H1 (cell line): ENCODE data around the gene YY1AP1. TPM values are rescaled to one million over a fixed set of nuclear protein-coding genes. Genes with fewer than 3 reads are reported as not detected.

ENCODE experiments used
- CTCF ChIA-PET: fragments of 300-600 bp; sonication (Branson Sonifier 250); formaldehyde crosslinking; loops from one replicate; lab custom pipeline; 2021; ENCODE audit not compliant: partially characterized antibody; lab: Charles Lee
- POLR2A ChIA-PET: fragments of 300-600 bp; sonication (Branson Sonifier 250); formaldehyde crosslinking; loops from one replicate; lab custom pipeline; 2021; ENCODE audit warnings: inconsistent platforms; ENCODE audit not compliant: partially characterized antibody; lab: Charles Lee
- DNase-seq, 2 experiments: peaks; one replicate each; pipeline versions ENCODE4 v3.0.0 to v3.0.0-alpha.2; 2010 to 2022; ENCODE audit warnings: low spot score in 2 of 2, low read depth in 1 of 2, mixed read lengths in 1 of 2
- FAIRE-seq: peaks from 2 replicates; lab custom pipeline; 2011; peaks lifted over from hg19 to GRCh38; lab: Jason Lieb, UNC
- H2AFZ ChIP-seq: 2 replicates; pipeline ENCODE4 v1.8.1; 2012; ENCODE audit warnings: low read length, inconsistent platforms
- H2AK5ac ChIP-seq: 2 replicates; pipeline ENCODE4 v1.6.1; 2013; ENCODE audit warnings: low read depth, low read length
- H2BK120ac ChIP-seq: replicated peaks from 2 replicates; pipeline ENCODE3; 2013; ENCODE audit warnings: low read depth, low read length, inconsistent platforms
- H2BK12ac ChIP-seq: 2 replicates; pipeline ENCODE4 v1.6.1; 2013; ENCODE audit warnings: low read depth, low read length
- H2BK15ac ChIP-seq: 2 replicates; pipeline ENCODE4 v1.6.1; 2013; ENCODE audit warnings: low read length
- H2BK20ac ChIP-seq: 2 replicates; pipeline ENCODE4 v1.6.1; 2013; ENCODE audit warnings: low read length
- H2BK5ac ChIP-seq: 2 replicates; pipeline ENCODE4 v1.6.1; 2013; ENCODE audit warnings: low read depth, low read length
- H3K14ac ChIP-seq: 2 replicates; pipeline ENCODE4 v1.6.1; 2013; ENCODE audit warnings: inconsistent platforms; ENCODE audit not compliant: insufficient read length
- H3K18ac ChIP-seq: 2 replicates; pipeline ENCODE4 v1.6.1; 2013; ENCODE audit warnings: low read length; ENCODE audit errors: extremely low read depth
- H3K23ac ChIP-seq: 2 replicates; pipeline ENCODE4 v1.6.1; 2013; ENCODE audit warnings: inconsistent platforms; ENCODE audit not compliant: insufficient read length
- H3K23me2 ChIP-seq: 2 replicates; pipeline ENCODE4 v1.6.1; 2013; ENCODE audit warnings: low read depth, low read length
- H3K27ac ChIP-seq: 2 replicates; pipeline ENCODE4 v1.6.1; 2011; ENCODE audit warnings: low read depth, low read length, inconsistent platforms
- H3K27me3 ChIP-seq, 4 experiments: replicated peaks in 1 of 4; 1 replicate in 1 of 4; 2 replicates in 3 of 4; pipeline versions ENCODE4 v1.6.1 to v1.8.1; 2011 to 2013; ENCODE audit warnings: low read length in 3 of 4, mild to moderate bottlenecking in 3 of 4, inconsistent platforms in 2 of 4, mixed read lengths in 2 of 4, moderate library complexity in 1 of 4; ENCODE audit not compliant: control insufficient read depth in 3 of 4, insufficient read depth in 3 of 4; ENCODE audit errors: extremely low read depth in 1 of 4
- H3K36me3 ChIP-seq, 4 experiments: 2 replicates each; pipeline versions ENCODE4 v1.6.1 to v1.8.1; 2011 to 2013; ENCODE audit warnings: mild to moderate bottlenecking in 4 of 4, low read length in 3 of 4, moderate library complexity in 2 of 4, control low read depth in 1 of 4, inconsistent platforms in 1 of 4; ENCODE audit not compliant: insufficient read depth in 4 of 4, control insufficient read depth in 2 of 4
- H3K4ac ChIP-seq: replicated peaks from 2 replicates; pipeline ENCODE3; 2013; ENCODE audit warnings: low read length, low read depth, mixed read lengths, inconsistent platforms; ENCODE audit not compliant: insufficient read length
- H3K4me1 ChIP-seq, 4 experiments: replicated peaks in 1 of 4; 1 replicate in 1 of 4; 2 replicates in 3 of 4; pipeline versions ENCODE4 v1.6.1 to v1.8.1; 2011 to 2013; ENCODE audit warnings: low read length in 3 of 4, inconsistent platforms in 2 of 4, mixed read lengths in 1 of 4; ENCODE audit not compliant: insufficient read depth in 4 of 4, control insufficient read depth in 3 of 4
- H3K4me2 ChIP-seq, 2 experiments: 2 replicates each; pipeline versions ENCODE4 v1.6.1 to v1.8.1; 2011 to 2013; ENCODE audit warnings: low read depth in 2 of 2, low read length in 2 of 2, control low read depth in 1 of 2, inconsistent platforms in 1 of 2, mild to moderate bottlenecking in 1 of 2; ENCODE audit not compliant: insufficient read depth in 1 of 2
- H3K4me3 ChIP-seq, 4 experiments: fragments of 200-600, 300-600 bp in 1 of 4; sonication (generic), shearing (Covaris generic), sonication (Bioruptor Twin) in 1 of 4; 2 replicates each; pipeline versions ENCODE4 v1.5.1 to v1.8.1; 2011 to 2016; ENCODE audit warnings: low read length in 4 of 4, low read depth in 3 of 4, control low read depth in 2 of 4, inconsistent platforms in 2 of 4, mild to moderate bottlenecking in 2 of 4, mixed read lengths in 1 of 4, moderate library complexity in 1 of 4; ENCODE audit not compliant: insufficient read depth in 2 of 4; ENCODE audit errors: extremely low read depth in 1 of 4
- H3K56ac ChIP-seq: replicated peaks from 2 replicates; pipeline ENCODE3; 2013; ENCODE audit warnings: low read depth, mild to moderate bottlenecking, mixed read lengths, low read length, inconsistent platforms; ENCODE audit not compliant: insufficient read length
- H3K79me1 ChIP-seq: 2 replicates; pipeline ENCODE4 v1.6.1; 2013; ENCODE audit warnings: low read depth, low read length, control low read depth
- H3K79me2 ChIP-seq, 2 experiments: 2 replicates each; pipeline versions ENCODE4 v1.6.1 to v1.8.1; 2012 to 2013; ENCODE audit warnings: low read length in 2 of 2, mild to moderate bottlenecking in 2 of 2, inconsistent platforms in 1 of 2; ENCODE audit not compliant: insufficient read depth in 2 of 2, control insufficient read depth in 1 of 2
- H3K9ac ChIP-seq, 4 experiments: replicated peaks in 1 of 4; 1 replicate in 1 of 4; 2 replicates in 3 of 4; pipeline versions ENCODE4 v1.6.1 to v1.8.1; 2011 to 2013; ENCODE audit warnings: low read depth in 3 of 4, low read length in 3 of 4, control low read depth in 2 of 4, mild to moderate bottlenecking in 2 of 4, moderate library complexity in 2 of 4, inconsistent platforms in 1 of 4; ENCODE audit errors: extremely low read depth in 1 of 4
- H3K9me3 ChIP-seq, 2 experiments: 2 replicates each; pipeline versions ENCODE4 v1.6.1 to v1.8.1; 2012 to 2013; ENCODE audit warnings: mild to moderate bottlenecking in 2 of 2, moderate library complexity in 2 of 2, control low read depth in 1 of 2, inconsistent platforms in 1 of 2, low read depth in 1 of 2, low read length in 1 of 2, mixed read lengths in 1 of 2; ENCODE audit not compliant: insufficient read depth in 2 of 2
- H4K20me1 ChIP-seq, 2 experiments: replicated peaks in 1 of 2; 2 replicates each; pipeline versions ENCODE3 to v1.8.1; 2011 to 2013; ENCODE audit warnings: inconsistent platforms in 2 of 2, low read length in 2 of 2, mild to moderate bottlenecking in 1 of 2; ENCODE audit not compliant: insufficient read depth in 2 of 2, control insufficient read depth in 1 of 2
- H4K5ac ChIP-seq: 2 replicates; pipeline ENCODE4 v1.6.1; 2013; ENCODE audit warnings: low read length, low read depth, mixed read lengths, inconsistent platforms; ENCODE audit not compliant: insufficient read length
- H4K8ac ChIP-seq: 2 replicates; pipeline ENCODE4 v1.8.0; 2013; ENCODE audit warnings: mild to moderate bottlenecking, moderate library complexity, low read length, inconsistent platforms; ENCODE audit not compliant: insufficient read depth; ENCODE audit errors: extremely low read depth
- H4K91ac ChIP-seq: replicated peaks from 2 replicates; pipeline ENCODE3; 2013; ENCODE audit warnings: low read length, mixed read lengths, inconsistent platforms; ENCODE audit not compliant: insufficient read length
- NANOG ChIP-seq: IDR thresholded peaks from 2 replicates; pipeline ENCODE4 v1.6.1; 2011; ENCODE audit warnings: low read length, low read depth, mild to moderate bottlenecking, inconsistent platforms; ENCODE audit not compliant: insufficient read depth, poor library complexity, severe bottlenecking
- RBBP5 ChIP-seq: IDR thresholded peaks from 2 replicates; pipeline ENCODE4 v1.7.1; 2012; ENCODE audit warnings: low read depth, mild to moderate bottlenecking, inconsistent platforms, low read length, moderate library complexity, borderline replicate concordance
- RXRA ChIP-seq: IDR thresholded peaks from 2 replicates; pipeline ENCODE4 v1.6.1; 2011; ENCODE audit warnings: low read depth, mild to moderate bottlenecking, low read length, moderate library complexity; ENCODE audit not compliant: insufficient read depth
- WGBS, 2 experiments: shearing (Covaris generic) in 1 of 2; methylation state at CpG; one replicate each; pipeline versions ENCODE4 v1.1.6 to v1.1.7; 2013 to 2015; ENCODE audit warnings: low lambda C conversion rate in 2 of 2, mixed read lengths in 2 of 2, inconsistent platforms in 1 of 2, low coverage in 1 of 2, missing lambda C conversion rate in 1 of 2; ENCODE audit not compliant: insufficient replicate concordance in 2 of 2, insufficient coverage in 1 of 2, insufficient read length in 1 of 2; ENCODE audit errors: extremely low coverage in 1 of 2, missing lambda C conversion rate in 1 of 2; 5-methylcytosine and 5-hydroxymethylcytosine counted together
- polyA plus RNA-seq, 7 experiments: library from polyadenylated mRNA; depleted of rRNA in 3 of 7; stranded (reverse) in 5 of 7; unstranded in 2 of 7; fragments of >200 nt in 5 of 7; fragments of 200-250 nt in 2 of 7; gene quantifications; 1 replicate in 5 of 7; 2 replicates in 1 of 7; 4 replicates in 1 of 7; pipeline versions ENCODE4 v1.2.1 to v1.2.3, GENCODE V29; 2011 to 2013; ENCODE audit warnings: missing spikeins in 2 of 7, mixed read lengths in 2 of 7
- total RNA-seq: library from RNA; stranded (reverse); fragmentation: NEBNext Ultra II Directional; extraction: Animal tissue kit (Norgen Biotek cat#: 25700); gene quantifications from 2 replicates; pipeline ENCODE4 v1.2.1, GENCODE V29; 2021

Gene YY1AP1
- total and polyA plus RNA-seq, 2 of the 8 experiments (the other 6 are each of a cell fraction or from before 2014, with no cell fraction given), result 44.2 to 48.6 TPM

- H2BK15ac ChIP-seq, result no peak overlapping the region
- H2AK5ac ChIP-seq, result no peak overlapping the region
These were observed 31.1 kb upstream of the YY1AP1 start for GRCh38 chr1:155719703-155720102.

More at GRCh38 chr1:155719703-155720102, 31.1 kb upstream of the YY1AP1 start:
- H4K91ac ChIP-seq, result no peak overlapping the region
- H3K23ac ChIP-seq, result no peak overlapping the region
- no peaks in the 10 kb centered on the region for H3K4me1 ChIP-seq
- TF ChIP-seq RBBP5 (no peak), NANOG (no peak), RXRA (no peak)
- FAIRE-seq (no peak), DNase-seq (no peak)
- H3K9ac ChIP-seq, result no peak overlapping the region
- no peak overlapping the region for H3K14ac ChIP-seq
- no peak overlapping the region for H2AFZ ChIP-seq
- H4K8ac ChIP-seq, result no peak overlapping the region
- no peaks in the 10 kb centered on the region for H3K79me1 ChIP-seq
- no peak overlapping the region for H2BK12ac ChIP-seq
- no peak overlapping the region for H2BK5ac ChIP-seq
- H3K27me3 ChIP-seq, result no peaks in the 10 kb centered on the region
- WGBS, 2 experiments, result 93% methylated on average over 4 of the region's 4 CpGs; no CpG with 5 or more reads in 1 of the 2 experiments
- no peaks in the 10 kb centered on the region for H3K9me3 ChIP-seq
- H3K27ac ChIP-seq, result no peak overlapping the region
- no peak overlapping the region for H3K4me2 ChIP-seq
- no peak overlapping the region for H2BK120ac ChIP-seq
- no peak overlapping the region for H2BK20ac ChIP-seq
- H4K20me1 ChIP-seq, result no peaks in the 10 kb centered on the region
- no peak overlapping the region for H3K4me3 ChIP-seq
- ChIA-PET CTCF (interaction anchor here (0.6 to 1.4 kb wide), 3 partner anchors 10 to 390 kb away, joined by 3 to 5 read pairs (median 4); no protein-coding TSS in a partner anchor), POLR2A (interaction anchor here (0.8 kb wide), 1 partner anchor 175 kb away, joined by 6 read pairs; no protein-coding TSS in a partner anchor)
- H3K79me2 ChIP-seq, result no peaks in the 10 kb centered on the region
- no peak overlapping the region for H3K4ac ChIP-seq
- peaks cover 0 to 16% (median 5%) of the 10 kb centered on the region in 4 experiments; a peak in 2 of 8 replicates for H3K36me3 ChIP-seq
- H3K23me2 ChIP-seq, result no peaks in the 10 kb centered on the region
- no peak overlapping the region for H4K5ac ChIP-seq
- H3K18ac ChIP-seq, result no peak overlapping the region
- H3K56ac ChIP-seq, result no peak overlapping the region
